ENCODE data around the gene LRP1B.

DNA sequence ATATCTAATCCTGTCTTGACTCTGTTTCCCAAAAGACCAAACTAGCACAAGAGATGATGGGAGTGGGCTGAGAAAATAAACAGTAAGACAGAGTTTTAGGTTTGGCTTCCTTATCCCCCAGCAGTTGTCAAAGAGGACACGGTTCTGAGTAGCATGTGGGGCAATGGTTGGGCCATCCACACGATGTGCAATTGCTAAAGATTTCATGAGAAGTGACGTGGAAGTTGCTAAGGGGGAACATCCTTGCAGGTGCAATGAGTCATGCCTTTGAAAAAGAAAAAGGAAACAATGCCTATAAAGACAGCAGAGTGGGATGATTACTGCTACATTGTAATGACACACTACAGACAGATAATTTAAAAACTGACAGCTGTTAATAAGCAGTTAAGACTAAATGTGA, 1395.8 kb downstream of the LRP1B start:
- TF ChIP-seq, protein P1, sequence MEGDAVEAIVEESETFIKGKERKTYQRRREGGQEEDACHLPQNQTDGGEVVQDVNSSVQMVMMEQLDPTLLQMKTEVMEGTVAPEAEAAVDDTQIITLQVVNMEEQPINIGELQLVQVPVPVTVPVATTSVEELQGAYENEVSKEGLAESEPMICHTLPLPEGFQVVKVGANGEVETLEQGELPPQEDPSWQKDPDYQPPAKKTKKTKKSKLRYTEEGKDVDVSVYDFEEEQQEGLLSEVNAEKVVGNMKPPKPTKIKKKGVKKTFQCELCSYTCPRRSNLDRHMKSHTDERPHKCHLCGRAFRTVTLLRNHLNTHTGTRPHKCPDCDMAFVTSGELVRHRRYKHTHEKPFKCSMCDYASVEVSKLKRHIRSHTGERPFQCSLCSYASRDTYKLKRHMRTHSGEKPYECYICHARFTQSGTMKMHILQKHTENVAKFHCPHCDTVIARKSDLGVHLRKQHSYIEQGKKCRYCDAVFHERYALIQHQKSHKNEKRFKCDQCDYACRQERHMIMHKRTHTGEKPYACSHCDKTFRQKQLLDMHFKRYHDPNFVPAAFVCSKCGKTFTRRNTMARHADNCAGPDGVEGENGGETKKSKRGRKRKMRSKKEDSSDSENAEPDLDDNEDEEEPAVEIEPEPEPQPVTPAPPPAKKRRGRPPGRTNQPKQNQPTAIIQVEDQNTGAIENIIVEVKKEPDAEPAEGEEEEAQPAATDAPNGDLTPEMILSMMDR (IDR thresholded peaks at IDR 0.05): no peak
- TF ChIP-seq ZBTB21 (CRISPR knock-in tag; IDR thresholded peaks at IDR 0.05; ENCODE audit: borderline replicate concordance): no peak
- no peak for TF ChIP-seq CREB1 (CRISPR knock-in tag; IDR thresholded peaks at IDR 0.05)
- TF ChIP-seq, protein P2, sequence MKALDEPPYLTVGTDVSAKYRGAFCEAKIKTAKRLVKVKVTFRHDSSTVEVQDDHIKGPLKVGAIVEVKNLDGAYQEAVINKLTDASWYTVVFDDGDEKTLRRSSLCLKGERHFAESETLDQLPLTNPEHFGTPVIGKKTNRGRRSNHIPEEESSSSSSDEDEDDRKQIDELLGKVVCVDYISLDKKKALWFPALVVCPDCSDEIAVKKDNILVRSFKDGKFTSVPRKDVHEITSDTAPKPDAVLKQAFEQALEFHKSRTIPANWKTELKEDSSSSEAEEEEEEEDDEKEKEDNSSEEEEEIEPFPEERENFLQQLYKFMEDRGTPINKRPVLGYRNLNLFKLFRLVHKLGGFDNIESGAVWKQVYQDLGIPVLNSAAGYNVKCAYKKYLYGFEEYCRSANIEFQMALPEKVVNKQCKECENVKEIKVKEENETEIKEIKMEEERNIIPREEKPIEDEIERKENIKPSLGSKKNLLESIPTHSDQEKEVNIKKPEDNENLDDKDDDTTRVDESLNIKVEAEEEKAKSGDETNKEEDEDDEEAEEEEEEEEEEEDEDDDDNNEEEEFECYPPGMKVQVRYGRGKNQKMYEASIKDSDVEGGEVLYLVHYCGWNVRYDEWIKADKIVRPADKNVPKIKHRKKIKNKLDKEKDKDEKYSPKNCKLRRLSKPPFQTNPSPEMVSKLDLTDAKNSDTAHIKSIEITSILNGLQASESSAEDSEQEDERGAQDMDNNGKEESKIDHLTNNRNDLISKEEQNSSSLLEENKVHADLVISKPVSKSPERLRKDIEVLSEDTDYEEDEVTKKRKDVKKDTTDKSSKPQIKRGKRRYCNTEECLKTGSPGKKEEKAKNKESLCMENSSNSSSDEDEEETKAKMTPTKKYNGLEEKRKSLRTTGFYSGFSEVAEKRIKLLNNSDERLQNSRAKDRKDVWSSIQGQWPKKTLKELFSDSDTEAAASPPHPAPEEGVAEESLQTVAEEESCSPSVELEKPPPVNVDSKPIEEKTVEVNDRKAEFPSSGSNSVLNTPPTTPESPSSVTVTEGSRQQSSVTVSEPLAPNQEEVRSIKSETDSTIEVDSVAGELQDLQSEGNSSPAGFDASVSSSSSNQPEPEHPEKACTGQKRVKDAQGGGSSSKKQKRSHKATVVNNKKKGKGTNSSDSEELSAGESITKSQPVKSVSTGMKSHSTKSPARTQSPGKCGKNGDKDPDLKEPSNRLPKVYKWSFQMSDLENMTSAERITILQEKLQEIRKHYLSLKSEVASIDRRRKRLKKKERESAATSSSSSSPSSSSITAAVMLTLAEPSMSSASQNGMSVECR (CRISPR knock-in tag; IDR thresholded peaks at IDR 0.05; ENCODE audit: borderline replicate concordance): no peak

Measured in WTC11 (cell line).